ENCODE data around the gene TMEM9.

DNA sequence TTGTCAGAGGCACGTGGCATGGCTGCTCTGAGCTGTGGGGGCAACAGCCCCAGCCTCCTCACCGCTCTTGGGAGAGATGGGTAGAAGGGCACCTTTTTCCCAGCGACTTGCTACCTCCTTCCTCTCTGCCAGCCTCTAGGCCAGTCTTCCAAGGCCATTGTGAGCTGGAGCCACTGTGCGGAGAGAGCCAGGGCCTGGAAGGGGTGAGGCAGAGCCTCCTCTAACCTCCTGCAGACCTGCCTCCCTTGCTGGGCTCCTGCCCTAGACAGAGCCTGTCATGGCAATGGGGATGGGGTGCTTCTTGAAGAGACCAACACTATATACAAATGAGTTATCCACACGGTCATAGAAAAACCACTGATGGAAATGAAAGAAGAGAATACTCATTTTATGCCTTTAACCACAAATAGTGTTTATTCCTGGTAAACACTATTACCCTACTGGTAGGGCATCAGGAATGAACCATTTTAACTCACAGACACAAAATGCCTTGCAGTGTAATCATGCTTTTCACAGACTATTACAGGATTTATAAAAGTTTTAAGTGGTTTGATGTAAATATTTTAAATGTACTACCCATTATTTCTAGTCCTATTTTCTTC, 31.4 kb upstream of the TMEM9 start:
- no peak for TF ChIP-seq EZH2 (IDR thresholded peaks at IDR 0.05; ENCODE audit: insufficient read depth, poor library complexity, severe bottlenecking)
- TF ChIP-seq EZH2phosphoT487 (IDR thresholded peaks at IDR 0.05; ENCODE audit: insufficient read depth, low read depth) = no peak
